Kidney (tissue), 14 donors: ENCODE data around the gene PSMD9. TPM values are rescaled to one million over a fixed set of nuclear protein-coding genes. Genes with fewer than 3 reads are reported as not detected.

Source experiments
- DNase-seq, 5 donors: peaks; one replicate each; pipeline ENCODE4 v3.0.0-alpha.2; 2013 to 2020
- FAIRE-seq: peaks from 2 replicates; lab custom pipeline; 2012; peaks lifted over from hg19 to GRCh38; lab: Jason Lieb, UNC
- H3K27ac ChIP-seq, 2 donors: one replicate each; pipeline ENCODE4 v1.7.0; 2013; ENCODE audit warnings: low read depth in 2 of 2, low read length in 2 of 2, inconsistent platforms in 1 of 2
- H3K27me3 ChIP-seq: one replicate; pipeline ENCODE4 v1.7.1; 2013; ENCODE audit warnings: low read length, inconsistent platforms; ENCODE audit not compliant: control insufficient read depth, insufficient read depth
- H3K36me3 ChIP-seq, 3 donors: one replicate each; pipeline versions ENCODE4 v1.7.0 to v1.7.1; 2013; ENCODE audit warnings: low read length in 3 of 3, control low read depth in 1 of 3, inconsistent platforms in 1 of 3; ENCODE audit not compliant: insufficient read depth in 3 of 3, control insufficient read depth in 2 of 3
- H3K4me1 ChIP-seq, 3 donors: one replicate each; pipeline versions ENCODE4 v1.7.0 to v1.7.1; 2013; ENCODE audit warnings: low read length in 3 of 3, inconsistent platforms in 1 of 3, low read depth in 1 of 3; ENCODE audit not compliant: control insufficient read depth in 2 of 3, insufficient read depth in 2 of 3
- H3K4me3 ChIP-seq, 3 donors: one replicate each; pipeline versions ENCODE4 v1.7.0 to v1.8.1; 2013; ENCODE audit warnings: low read length in 3 of 3, control low read depth in 1 of 3, inconsistent platforms in 1 of 3
- H3K9ac ChIP-seq, 3 donors: one replicate each; pipeline versions ENCODE4 v1.7.0 to v1.7.1; 2013; ENCODE audit warnings: low read length in 3 of 3, control low read depth in 1 of 3, inconsistent platforms in 1 of 3
- H3K9me3 ChIP-seq, 3 donors: one replicate each; pipeline versions ENCODE4 v1.7.0 to v1.7.1; 2013; ENCODE audit warnings: low read length in 3 of 3, control low read depth in 1 of 3, inconsistent platforms in 1 of 3; ENCODE audit not compliant: control insufficient read depth in 2 of 3, insufficient read depth in 1 of 3
- intact Hi-C: fragments of 100-400 bp; cut with DNase I; formaldehyde crosslinking; loops from one replicate; pipeline ENCODE4 v1.11.1; 2022
- polyA plus RNA-seq: library from polyadenylated mRNA; stranded (reverse); fragments of 350-450 nt; fragmentation: Illumina TruSeq; extraction: RNeasy Lipid Tissue Mini Kit (QIAGEN cat#74804); gene quantifications from one replicate; pipeline ENCODE4 v1.2.3, GENCODE V29; 2014; ENCODE audit warnings: low read depth, low replicate concordance; ENCODE audit not compliant: insufficient read depth
- total RNA-seq: library from RNA; stranded (reverse); fragmentation: NEBNext Ultra II Directional; extraction: Animal tissue kit (Norgen Biotek cat#: 25700); gene quantifications from one replicate; pipeline ENCODE4 v1.2.1, GENCODE V29; 2021
- TF ChIP-seq, protein P1 (sequence below): IDR thresholded peaks from 3 replicates; pipeline ENCODE4 v1.5.1; 2012; ENCODE audit warnings: mild to moderate bottlenecking, moderate library complexity, borderline replicate concordance; ENCODE audit not compliant: insufficient read depth; ENCODE audit errors: extremely low read depth
- donor health status: control.
- donor health status: control.
- donor health status: control.
- donor health status: control.
- donor health status: control.
- donor health status: DM: yes; HTN: yes; CAD: no.
- donor health status: Normal renal cell carcinoma (clear cell type).

The PSMD9 gene
- total and polyA plus RNA-seq, 2 donors from 2014 or later: 54.9 to 115 TPM

GRCh38 chr12:121947981-121948380 lies 59.4 kb downstream of the PSMD9 start:
- peaks cover 0 to 4% (median 0%) of the 10 kb centered on the region in 3 donors for H3K36me3 ChIP-seq
- no peak for FAIRE-seq
- H3K4me1 ChIP-seq: no peaks in the 10 kb centered on the region
- H3K27me3 ChIP-seq: no peaks in the 10 kb centered on the region
- intact Hi-C loops: no loop called here
- no peak overlapping the region for H3K27ac ChIP-seq
- TF ChIP-seq, protein P1, sequence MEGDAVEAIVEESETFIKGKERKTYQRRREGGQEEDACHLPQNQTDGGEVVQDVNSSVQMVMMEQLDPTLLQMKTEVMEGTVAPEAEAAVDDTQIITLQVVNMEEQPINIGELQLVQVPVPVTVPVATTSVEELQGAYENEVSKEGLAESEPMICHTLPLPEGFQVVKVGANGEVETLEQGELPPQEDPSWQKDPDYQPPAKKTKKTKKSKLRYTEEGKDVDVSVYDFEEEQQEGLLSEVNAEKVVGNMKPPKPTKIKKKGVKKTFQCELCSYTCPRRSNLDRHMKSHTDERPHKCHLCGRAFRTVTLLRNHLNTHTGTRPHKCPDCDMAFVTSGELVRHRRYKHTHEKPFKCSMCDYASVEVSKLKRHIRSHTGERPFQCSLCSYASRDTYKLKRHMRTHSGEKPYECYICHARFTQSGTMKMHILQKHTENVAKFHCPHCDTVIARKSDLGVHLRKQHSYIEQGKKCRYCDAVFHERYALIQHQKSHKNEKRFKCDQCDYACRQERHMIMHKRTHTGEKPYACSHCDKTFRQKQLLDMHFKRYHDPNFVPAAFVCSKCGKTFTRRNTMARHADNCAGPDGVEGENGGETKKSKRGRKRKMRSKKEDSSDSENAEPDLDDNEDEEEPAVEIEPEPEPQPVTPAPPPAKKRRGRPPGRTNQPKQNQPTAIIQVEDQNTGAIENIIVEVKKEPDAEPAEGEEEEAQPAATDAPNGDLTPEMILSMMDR: no peak
- no peak overlapping the region for H3K4me3 ChIP-seq
- H3K9ac ChIP-seq: no peak overlapping the region
- no peaks in the 10 kb centered on the region for H3K9me3 ChIP-seq
- no peak for DNase-seq

- Histone ChIP-seq H3K36me3 (peaks cover 0 to 4% (median 0%) of the 10 kb centered on the region in 3 donors), H3K27me3 (no peaks in the 10 kb centered on the region), H3K9me3 (no peaks in the 10 kb centered on the region), H3K4me3 (no peak overlapping the region), H3K9ac (no peak overlapping the region), H3K27ac (no peak overlapping the region), H3K4me1 (no peaks in the 10 kb centered on the region)
- no peak for FAIRE-seq
- no peak for DNase-seq
- intact Hi-C loops: no loop called here
- TF ChIP-seq, protein P1: no peak
These were observed 61.2 kb downstream of the PSMD9 start for GRCh38 chr12:121949648-121950397.

GRCh38 chr12:121953117-121953692 lies 64.6 kb downstream of the PSMD9 start:
- intact Hi-C loops: no loop called here
- Histone ChIP-seq H3K4me1 (no peaks in the 10 kb centered on the region), H3K27me3 (no peaks in the 10 kb centered on the region), H3K27ac (no peak overlapping the region), H3K36me3 (peaks cover 0 to 4% (median 0%) of the 10 kb centered on the region in 3 donors), H3K9ac (no peak overlapping the region), H3K4me3 (no peak overlapping the region), H3K9me3 (no peaks in the 10 kb centered on the region)
- TF ChIP-seq, protein P1: no peak
- no peak for FAIRE-seq
- DNase-seq: no peak
